Activated CD4-positive, alpha-beta T cell treated with anti-CD3 and anti-CD28 coated beads for 48 hours (primary cell): ENCODE data around the gene ISG15.
"Not testable (repeated sequence)": the region's sequence is repeated elsewhere in the genome, so short reads cannot be mapped to it uniquely, and the experiment has no call there.

Experiments
- DNase-seq: peaks from one replicate; pipeline ENCODE4 v3.0.0-alpha.2; 2020

Gene ISG15

DNA sequence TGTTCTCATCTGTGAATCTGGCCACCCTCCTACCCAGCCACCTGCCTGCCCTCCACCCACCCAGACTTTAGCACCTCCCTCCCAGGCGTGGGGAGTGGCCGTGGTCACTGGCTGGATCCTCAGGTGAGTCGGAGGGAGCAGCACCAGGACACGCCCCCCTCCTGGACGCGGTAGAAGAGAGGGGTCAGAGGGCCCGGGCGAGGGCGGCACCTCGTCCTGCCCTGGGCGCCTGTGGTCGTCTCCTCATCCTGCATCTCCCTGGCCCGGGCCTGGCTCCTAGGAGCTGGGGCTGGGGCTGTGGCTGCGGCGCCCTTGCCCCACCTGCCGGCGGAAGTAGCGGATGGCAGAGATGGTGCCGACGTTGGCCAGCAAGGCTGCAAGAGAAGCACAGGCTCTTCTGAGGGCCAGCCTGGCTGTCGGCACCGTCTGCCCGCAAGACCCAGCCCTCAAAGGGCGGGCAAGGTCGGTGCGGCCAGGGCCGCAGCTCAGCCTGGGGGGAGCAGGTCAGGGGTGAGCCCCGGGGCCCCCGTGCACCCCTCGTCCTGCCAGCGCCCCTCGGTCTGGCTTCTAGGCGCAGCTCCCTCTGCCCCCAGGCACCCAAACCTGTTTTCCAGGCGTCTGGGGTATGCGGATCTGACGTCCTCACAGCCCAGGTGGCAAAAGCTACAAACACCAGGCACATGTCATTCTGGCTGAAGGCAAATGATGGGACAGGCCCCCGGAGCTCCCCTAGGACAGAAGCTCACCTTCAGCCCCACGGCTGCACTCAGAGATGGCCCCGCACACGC, 37.2 kb upstream of the ISG15 start:
- DNase-seq = peak; percentile 77

DNA sequence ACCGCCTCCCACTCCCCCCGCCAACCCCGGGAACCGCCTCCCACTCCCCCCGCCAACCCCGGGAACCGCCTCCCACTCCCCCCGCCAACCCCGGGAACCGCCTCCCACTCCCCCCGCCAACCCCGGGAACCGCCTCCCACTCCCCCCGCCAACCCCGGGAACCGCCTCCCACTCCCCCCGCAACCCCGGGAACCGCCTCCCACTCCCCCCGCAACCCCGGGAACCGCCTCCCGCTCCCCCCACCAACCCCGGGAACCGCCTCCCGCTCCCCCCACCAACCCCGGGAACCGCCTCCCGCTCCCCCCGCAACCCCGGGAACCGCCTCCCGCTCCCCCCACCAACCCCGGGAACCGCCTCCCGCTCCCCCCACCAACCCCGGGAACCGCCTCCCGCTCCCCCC, 36.5 kb upstream of the ISG15 start:
- DNase-seq = not testable (repeated sequence)

DNA sequence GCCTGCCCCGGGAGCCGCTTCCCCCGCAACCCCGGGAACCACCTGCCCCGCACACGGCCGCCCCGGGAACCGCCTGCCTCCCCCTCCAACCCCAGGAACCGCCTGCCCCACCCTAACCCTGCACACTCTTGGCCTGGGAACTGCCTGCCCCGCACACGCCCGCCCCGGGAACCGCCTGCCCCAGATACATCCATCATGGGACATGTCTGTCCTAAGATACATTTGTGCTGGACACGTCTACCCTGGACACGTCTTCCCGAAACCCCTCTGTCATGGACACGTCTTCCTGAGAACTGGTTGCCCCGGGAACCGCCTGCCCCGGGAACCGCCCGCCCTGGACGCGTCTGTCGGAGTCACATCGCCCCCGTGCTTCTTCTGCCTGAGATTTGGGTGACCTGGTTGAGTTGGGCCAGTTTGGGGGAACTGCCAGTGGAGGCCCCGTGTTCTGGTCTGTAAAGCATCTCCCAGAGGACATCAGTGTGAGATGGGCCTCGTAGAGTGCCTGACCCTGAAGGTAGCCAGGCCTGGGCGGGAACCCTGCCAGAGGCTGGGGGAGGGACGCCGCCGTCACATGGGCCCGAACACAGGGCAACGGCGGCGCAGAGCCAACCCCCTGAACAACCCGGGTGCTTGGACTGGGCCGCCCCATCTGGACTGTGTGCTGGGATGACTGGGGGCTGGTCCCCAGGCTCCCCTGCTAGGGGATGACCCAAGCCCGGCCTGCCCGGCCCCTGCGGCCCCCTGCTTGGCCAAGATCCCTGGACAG, 35.0 kb upstream of the ISG15 start:
- DNase-seq = no peak

DNA sequence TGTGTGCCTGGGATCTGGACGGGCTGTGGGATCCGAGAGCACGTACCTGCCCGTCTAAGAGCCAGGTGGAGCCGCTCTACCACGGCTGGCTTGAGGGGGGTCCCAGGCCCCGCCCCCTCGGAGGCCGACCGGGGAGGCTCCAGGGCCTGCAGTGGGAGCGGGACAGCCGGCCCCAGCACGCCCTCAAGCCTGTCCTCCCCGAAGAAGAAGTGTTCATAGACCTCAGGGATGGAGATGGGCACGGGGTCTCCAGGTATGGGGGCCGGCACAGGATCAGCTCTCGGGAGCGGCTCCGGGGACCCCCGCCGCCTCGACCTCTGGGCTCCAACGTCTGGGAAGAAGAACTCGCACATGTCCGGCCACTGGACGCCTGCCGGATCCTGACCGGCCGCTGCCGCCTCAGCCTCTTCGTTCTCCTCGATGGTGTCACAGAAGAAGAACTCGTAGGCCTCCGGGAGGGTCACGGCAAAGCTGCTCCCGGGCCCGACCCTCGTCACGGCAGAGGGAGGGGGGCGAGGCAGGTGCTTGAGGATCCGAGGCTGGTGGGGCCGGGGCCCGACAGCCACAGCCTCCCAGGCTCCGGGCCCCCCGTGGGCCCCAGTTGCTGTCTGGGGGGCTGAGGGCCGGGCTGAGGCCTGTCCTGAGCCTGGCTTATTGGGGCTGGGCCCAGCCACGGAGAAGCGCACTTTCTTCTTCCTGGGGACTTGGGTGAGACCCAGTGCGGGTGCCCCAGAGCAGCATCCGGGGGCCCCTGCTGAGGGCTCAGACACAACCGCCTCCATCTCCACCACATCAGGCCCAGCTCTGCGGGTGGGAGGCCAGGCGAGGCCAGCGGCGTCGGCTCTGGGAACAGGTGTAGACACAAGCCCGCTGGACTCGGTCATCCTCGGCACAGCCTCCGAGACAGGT, 34.2 kb upstream of the ISG15 start:
- no peak for DNase-seq

DNA sequence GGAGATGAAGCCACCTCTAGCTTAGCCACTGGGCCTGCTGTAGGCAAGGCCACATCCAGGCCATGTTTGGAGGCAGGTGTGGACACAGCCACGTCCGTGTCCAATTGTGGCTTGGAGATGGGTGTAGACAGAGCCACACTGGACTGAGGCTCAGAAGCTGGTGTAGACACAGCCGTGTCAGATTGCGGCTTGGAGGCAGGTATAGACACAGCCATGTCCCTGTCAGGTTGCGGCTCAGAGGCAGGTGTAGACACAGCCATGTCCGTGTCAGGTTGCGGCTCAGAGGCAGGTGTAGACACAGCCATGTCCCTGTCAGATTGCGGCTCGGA, 33.6 kb upstream of the ISG15 start:
- no peak for DNase-seq

DNA sequence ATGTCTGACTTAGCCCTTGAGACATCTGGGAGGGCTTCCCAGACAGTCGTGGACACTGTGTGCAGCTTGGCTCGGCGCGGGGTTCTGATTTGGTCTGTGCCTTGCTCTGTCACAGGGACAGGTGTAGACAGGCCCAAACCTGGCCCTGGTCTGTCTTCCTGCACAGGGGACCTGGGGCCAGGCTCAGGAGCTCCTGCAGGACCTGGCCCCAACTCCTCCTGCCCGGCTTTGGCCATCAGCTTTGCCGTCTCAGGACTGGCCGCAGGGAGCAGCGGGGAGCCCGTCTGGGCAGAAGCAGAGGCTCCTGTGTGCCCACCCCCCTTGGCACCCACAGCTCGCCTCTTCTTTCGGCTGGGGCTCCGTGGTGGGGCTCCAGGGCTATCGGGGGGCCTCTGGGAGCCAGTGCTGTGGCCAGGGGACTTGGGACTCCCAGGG, 33.1 kb upstream of the ISG15 start:
- no peak for DNase-seq

DNA sequence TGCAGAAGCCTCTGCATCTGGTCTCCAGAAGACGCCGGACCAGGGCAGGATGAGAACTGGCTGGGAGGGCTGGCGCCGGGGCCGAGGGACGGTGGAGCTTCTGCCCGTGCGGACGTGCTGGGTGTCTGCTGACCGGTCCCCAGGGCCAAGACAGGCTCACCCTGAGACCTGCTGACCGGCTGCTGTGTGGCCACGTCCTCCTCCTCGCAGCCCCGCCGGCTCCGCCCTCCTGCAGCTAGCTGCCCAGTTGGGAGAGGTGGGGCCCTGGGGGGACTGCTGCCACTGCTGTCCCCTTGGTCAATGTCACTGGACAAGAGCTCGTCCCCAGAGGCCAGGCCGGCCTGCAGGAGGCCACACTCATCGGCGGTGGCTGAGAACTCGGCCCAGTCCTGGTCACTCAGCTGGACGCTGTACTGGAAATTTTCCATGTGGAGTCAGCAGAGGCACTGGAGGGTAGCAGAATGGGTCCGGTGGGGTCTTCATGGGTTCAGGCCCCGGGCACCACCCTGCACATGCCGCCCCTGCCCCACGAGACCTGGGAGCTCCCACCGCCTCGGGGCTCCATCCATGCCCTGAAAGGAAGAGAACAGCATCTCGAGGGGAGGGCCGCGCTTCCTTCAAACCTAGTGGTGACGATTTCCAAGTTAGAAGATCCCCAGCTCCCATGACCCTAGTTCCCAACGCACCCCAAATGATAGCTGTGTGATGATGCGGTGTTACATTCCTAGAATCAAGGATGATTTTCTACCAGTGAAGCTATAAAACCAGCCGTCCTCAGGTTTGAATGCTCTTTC, 32.5 kb upstream of the ISG15 start:
- DNase-seq = no peak

DNA sequence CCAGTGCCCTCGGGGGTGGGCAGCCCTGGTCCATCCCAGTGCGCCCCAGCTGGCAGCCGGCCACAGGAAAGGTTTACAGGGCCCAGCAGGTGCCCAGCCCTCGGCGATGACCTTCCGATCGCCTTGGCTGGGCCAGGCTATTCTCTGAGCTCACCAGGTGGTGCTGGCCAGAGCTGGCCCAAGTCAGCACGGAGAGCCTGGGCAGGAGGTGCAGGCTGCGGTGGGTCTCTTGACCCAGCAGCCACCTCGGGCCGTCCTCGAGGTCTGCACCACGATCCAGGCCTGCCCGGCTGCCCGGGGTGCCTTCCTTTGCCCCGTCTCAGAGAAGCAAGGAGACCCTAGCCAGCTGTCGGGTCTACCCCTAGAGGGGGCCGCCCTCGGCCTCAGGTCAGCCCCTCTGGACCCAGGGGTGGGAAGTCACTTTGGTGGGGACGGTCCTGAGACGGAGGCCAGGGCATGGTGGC, 31.8 kb upstream of the ISG15 start:
- no peak for DNase-seq

DNA sequence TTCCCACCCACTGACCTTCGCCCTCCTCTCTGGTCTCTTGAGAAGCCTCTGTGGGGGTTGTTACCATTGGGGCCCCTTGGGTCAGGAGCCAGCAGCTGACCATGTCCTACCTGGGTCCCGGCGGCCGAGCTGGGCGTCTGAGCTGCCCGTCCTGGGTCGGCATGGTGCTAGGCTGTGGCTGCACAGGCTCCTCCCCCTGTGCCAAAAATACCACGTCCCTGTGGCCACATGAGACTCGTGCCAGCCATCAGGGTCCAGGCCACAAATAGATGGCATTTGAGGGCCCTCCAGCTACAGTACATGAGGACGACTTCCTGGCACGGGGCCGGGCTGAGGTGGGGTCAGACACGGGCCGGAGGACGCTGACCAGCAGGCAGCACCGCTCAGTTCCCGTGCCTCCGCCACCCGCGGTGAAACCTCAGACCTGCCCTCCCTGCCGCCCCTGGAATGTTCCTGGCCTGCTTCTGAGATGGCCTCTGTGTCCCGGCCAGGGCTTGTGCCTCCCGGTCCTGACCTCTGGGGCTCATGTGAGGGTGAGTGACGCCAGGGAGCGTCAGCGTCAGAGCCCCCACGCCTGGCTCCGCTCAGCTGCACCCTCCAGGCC, 31.2 kb upstream of the ISG15 start, which contains the start of gene PERM1:
TSS of gene PERM1 (minus strand) at position 139 of the 604 bp plus-strand sequence. CDS start 1,064 bp downstream, outside the sequence.
- no peak for DNase-seq

DNA sequence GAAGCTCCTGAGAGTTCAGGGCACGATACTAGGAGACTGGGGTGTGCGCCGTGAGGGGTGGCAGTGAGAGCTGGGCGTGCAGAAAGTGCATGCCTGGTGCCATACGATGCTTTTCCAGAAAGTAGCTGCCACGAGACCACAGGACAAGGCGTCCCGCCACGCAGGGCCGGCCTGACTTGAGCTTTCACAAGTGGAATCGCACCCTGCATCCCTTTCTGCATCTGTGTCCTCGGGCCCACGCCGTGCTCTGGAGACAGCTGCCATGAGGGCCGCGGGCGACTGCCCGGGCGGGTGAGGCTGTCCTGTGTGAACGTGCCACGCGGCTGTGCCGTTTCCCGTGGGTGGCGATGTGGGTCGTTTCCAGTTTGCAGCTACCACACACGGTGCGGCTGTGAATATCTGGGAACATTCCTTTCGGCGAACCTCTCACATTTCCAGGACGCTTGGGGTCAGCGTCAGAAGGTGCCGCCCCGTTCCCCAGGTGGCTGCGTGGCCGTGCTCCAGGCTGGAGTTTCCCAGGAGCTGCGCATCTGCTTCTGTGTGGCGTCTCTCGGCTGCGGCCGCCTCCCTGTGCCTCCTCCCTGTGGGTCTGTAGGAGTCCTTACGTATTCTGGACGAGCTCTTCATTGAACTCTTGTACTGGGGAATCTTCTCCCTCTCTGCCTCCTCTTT, 30.4 kb upstream of the ISG15 start:
- no peak for DNase-seq

DNA sequence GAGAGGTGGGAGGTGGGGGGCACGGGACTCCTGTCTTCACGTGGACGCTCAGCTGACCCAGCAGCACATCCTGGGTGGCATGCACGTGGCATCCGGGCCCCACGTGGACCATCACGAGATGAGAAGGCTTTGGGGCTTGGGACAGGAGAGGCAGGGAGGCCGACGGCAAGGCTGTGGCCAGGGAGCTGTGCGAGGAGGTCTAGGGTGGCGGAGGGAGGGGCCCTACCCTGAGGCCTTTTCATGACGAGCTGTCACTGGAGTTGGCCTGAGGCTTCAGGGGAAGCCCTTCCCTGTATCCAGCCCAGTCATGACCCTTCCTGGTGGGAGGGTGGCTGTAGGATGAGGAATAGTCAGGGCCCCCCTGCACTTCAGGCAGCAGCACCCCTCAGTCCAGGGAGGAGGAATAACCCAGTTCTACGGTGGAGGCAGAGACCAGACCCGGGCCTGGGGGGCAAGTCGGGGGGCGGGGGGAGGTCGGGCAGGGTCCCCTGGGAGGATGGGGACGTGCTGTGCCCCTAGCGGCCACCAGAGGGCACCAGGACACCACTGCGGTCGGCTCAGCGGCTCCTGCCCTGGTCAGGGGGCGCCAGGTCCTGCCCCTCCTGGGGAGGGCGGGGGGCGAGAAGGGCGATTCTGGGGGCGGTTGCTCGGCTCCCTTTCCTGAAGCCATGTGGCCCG, 29.4 kb upstream of the ISG15 start:
- DNase-seq = peak; percentile 71

DNA sequence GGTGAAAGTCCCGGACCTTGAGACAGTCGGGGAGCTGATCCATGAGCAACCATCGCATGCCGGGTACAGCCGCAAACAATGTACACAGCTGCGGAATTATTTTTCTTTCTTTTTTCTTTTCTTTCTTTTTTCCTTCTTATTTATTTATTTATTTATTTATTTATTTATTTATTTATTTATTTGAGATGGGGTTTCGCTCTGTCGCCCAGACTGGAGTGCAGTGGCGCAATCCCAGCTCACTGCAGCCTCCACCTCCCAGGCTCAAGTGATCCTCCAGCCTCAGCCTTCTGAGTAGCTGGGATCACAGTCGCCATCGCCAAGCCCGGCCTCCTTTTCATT, 28.9 kb upstream of the ISG15 start:
- DNase-seq = no peak

DNA sequence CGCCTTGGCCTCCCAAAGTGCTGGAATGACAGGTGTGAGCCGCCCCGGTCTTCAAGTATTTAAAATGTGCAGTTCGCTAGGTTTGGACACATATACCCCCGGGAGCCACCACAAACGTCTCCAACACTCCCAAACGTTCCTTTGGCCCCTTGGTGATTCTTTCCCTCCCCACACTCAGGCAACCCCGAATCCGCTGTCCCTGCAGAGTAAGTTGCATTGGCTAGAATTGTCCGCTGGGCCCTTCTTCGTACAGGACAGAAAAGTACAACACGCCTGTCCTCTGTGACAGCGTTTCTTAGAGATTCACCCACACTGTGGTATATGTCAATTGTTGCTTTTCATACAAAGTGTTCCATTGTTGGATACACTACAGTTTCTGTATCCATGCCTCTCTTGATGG, 28.2 kb upstream of the ISG15 start:
- DNase-seq = no peak

DNA sequence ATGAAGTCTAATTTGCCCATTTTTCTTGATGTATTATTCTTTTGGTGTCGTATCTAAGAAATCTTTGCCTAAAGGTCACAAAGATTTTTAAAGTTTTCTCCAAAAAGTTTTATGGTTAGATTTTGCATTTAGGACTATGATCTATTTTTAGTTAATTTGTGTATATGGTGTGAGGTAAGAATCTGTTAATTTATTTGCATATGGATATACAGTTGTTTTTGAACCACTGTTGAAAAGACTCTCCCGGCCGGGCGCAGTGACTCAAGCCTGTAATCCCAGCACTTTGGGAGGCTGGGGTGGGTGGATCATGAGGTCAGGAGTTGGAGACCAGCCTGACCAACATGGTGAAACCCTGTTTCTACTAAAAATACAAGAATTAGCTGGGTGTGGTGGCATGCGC, 25.2 kb upstream of the ISG15 start:
- DNase-seq = not testable (repeated sequence)

DNA sequence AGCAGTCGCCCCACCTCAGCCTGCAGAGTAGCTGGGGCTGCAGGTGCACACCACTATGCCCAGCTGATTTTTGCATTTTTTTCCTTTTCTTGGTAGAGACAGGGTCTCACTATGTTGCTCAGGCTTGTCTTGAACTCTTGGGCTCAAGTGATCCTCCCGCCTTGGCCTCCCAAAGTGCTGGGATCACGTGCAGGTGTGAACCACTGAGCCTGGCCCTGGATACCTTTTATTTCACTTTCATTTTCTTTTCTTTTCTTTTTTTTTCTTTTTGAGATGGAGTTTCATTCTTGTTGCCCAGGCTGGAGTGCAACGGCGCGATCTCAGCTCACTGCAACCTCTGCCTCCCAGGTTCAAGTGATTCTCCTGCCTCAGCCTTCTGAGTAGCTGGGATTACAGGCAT, 22.0 kb upstream of the ISG15 start:
- DNase-seq = not testable (repeated sequence)

DNA sequence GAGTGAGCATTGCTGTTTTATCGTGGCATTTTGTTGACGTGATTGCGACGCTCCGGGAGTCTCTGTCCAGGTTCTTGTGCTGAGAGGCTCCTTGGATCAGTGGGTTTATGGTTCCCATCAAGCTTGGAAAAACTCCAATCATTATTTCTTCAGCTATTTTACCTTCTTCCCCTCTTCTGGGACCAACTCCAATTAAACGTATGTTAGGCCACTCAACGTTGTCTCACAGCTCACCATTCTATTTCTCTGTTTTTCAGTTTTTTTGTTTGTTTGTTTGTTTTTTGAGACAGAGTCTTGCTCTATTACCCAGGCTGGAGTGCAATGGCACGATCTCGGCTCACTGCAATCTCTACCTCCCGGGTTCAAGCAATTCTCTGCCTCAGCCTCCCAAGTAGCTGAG, 21.4 kb upstream of the ISG15 start:
- DNase-seq = no peak

DNA sequence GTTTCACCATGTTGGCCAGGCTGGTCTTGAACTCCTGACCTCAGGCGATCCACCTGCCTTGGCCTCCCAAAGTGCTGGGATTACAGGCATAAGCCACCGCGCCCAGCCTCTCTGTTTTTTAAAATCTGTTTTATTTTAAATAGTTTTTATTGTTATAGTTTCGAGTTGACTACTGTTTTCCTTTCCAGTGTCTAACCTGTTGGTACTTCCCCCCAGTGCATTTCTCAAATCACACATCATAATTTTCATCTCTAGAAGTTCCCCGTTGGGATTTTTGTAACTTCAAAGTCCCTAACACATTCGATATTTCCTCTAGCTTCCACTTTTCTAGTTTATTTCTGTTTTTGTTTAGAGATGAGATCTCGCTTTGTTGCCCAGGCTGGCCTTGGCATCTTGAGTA, 20.9 kb upstream of the ISG15 start:
- DNase-seq = no peak

DNA sequence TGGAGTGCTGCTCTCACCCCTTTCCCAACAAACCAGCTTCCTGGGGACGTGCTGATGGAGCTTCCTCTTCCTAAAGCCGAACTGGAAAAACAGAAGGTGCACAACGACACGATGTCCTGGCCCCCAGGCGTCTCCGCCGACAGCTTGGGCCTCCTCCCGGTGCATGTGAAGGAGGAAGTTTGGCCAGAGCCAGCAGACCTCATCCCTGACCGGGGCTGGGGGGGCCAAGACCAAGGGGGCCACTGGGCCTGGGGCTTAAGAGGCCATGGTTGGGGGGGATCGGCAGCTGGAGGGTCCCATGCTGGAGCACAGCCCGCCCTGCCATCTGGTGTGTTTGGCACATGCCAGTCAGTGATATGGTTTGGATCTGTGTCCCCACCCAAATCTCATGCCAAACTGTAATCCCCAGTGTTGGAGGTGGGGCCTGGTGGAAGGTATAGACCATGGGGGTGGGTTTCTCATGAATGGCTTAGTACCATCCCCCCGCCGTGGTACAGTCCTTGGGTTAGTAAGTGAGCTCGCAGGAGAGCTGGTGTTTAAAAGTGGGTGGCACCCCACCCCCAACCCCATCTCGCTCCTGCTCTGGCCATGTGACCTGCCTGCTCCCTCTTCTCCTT, 19.8 kb upstream of the ISG15 start:
- no peak for DNase-seq

DNA sequence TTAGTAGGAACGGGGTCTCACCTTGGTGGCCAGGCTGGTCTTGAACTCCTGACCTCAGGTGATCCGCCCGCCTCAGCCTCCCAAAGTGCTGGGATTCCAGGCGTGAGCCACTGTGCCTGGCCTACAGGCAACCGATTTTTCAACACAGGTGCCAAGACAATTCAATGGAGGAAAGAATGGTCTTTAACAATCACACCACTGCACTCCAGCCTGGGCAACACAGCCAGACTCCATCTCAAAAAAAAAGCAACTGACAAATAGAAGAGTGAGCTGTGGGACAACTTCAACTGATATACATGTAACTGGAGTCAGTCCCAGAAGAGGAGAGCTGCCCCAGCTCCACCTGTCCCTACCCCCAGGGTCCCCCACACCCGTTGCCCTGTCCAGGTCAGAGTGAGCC, 18.8 kb upstream of the ISG15 start:
- DNase-seq = not testable (repeated sequence)
